ENCODE measurements around the gene MTHFD2. TPM values are rescaled to one million over a fixed set of nuclear protein-coding genes. Genes with fewer than 3 reads are reported as not detected.

MTHFD2 gene
- total and polyA plus RNA-seq, 2 donors (not counting 3 experiments of a cell fraction or from before 2014, with no cell fraction given) = 25.6 to 83.2 TPM

GRCh38 chr2:74191596-74192380 is 6.6 kb upstream of the MTHFD2 start:
- Histone ChIP-seq H3K4me1 (ENCODE audit: control insufficient read depth, extremely low read depth, insufficient read depth, low read length) (no peaks in the 10 kb centered on the region), H3K27ac (ENCODE audit: insufficient read depth, low read depth, low read length) (no peak overlapping the region), H4K20me1 (replicated peaks; ENCODE audit: control insufficient read depth, extremely low read depth, insufficient read depth, low read length) (no peaks in the 10 kb centered on the region), H3K9me1 (replicated peaks; ENCODE audit: control insufficient read depth, extremely low read depth, insufficient read depth, low read length) (no peaks in the 10 kb centered on the region), H3K79me2 (ENCODE audit: control insufficient read depth, insufficient read depth, low read length) (no peaks in the 10 kb centered on the region), H3K36me3 (ENCODE audit: control insufficient read depth in 2 of 2, extremely low read depth in 1 of 2, insufficient read depth in 2 of 2, low read length in 2 of 2) (no peaks in the 10 kb centered on the region), H3K4me2 (ENCODE audit: insufficient read depth, low read length) (no peak overlapping the region), H3K9me3 (replicated peaks; ENCODE audit: control insufficient read depth, insufficient read depth, low read length) (no peaks in the 10 kb centered on the region), H3K27me3 (ENCODE audit: control insufficient read depth in 2 of 2, insufficient read depth in 2 of 2, low read length in 2 of 2) (no peaks in the 10 kb centered on the region), H3K4me3 (replicated peaks in 1 of 3; ENCODE audit: insufficient read depth in 1 of 3, low read depth in 1 of 3, low read length in 3 of 3) (no peak overlapping the region), H3K9ac (replicated peaks; ENCODE audit: extremely low read depth, insufficient read depth, low read length) (no peak overlapping the region), H2AFZ (ENCODE audit: low read depth, low read length) (no peak overlapping the region)
- TF ChIP-seq GATA2 (IDR thresholded peaks at IDR 0.05; ENCODE audit: insufficient read depth, insufficient read length, low read depth, low read length) (no peak), POLR2AphosphoS5 (IDR thresholded peaks at IDR 0.05; ENCODE audit: insufficient read depth, low read depth, low read length) (no peak)
- dilution Hi-C loops (cut with MboI; ENCODE audit: extremely low pct_ligation_motif_present, low sequenced_read_pairs) (no loop called here), intact Hi-C loops (cut with micrococcal nuclease) (no loop called here)
- ChIA-PET CTCF (interaction anchor here (0.8 to 1.4 kb wide), 4 partner anchors 9 to 365 kb away, joined by 3 to 5 read pairs (median 4); no protein-coding TSS in a partner anchor), POLR2A (no interaction called here)
- no TSS peak for BruUV-seq (replicated peaks)
- DNase-seq (ENCODE audit: low read depth, low spot score) (no peak), FAIRE-seq (no peak)

GRCh38 chr2:74194799-74195198 is 3.6 kb upstream of the MTHFD2 start:
- dilution Hi-C loops (cut with MboI; ENCODE audit: extremely low pct_ligation_motif_present, low sequenced_read_pairs) (no loop called here), intact Hi-C loops (cut with micrococcal nuclease) (no loop called here)
- no peak overlapping the region for H3K27ac ChIP-seq (ENCODE audit: insufficient read depth, low read depth, low read length)
- no peaks in the 10 kb centered on the region for H3K9me1 ChIP-seq (replicated peaks; ENCODE audit: control insufficient read depth, extremely low read depth, insufficient read depth, low read length)
- no peak overlapping the region for H3K4me3 ChIP-seq (replicated peaks in 1 of 3; ENCODE audit: insufficient read depth in 1 of 3, low read depth in 1 of 3, low read length in 3 of 3)
- no peak overlapping the region for H3K9ac ChIP-seq (replicated peaks; ENCODE audit: extremely low read depth, insufficient read depth, low read length)
- ChIA-PET CTCF (no interaction called here), POLR2A (no interaction called here)
- no peak overlapping the region for H2AFZ ChIP-seq (ENCODE audit: low read depth, low read length)
- no TSS peak for BruUV-seq (replicated peaks)
- no peaks in the 10 kb centered on the region for H3K36me3 ChIP-seq (ENCODE audit: control insufficient read depth in 2 of 2, extremely low read depth in 1 of 2, insufficient read depth in 2 of 2, low read length in 2 of 2)
- TF ChIP-seq MYC (IDR thresholded peaks at IDR 0.05; ENCODE audit: low read depth, low read length) (no peak), POLR2AphosphoS5 (IDR thresholded peaks at IDR 0.05; ENCODE audit: insufficient read depth, low read depth, low read length) (no peak), POLR2A (IDR thresholded peaks at IDR 0.05; ENCODE audit: low read depth, low read length) (no peak), JUN (IDR thresholded peaks at IDR 0.05; ENCODE audit: borderline replicate concordance, insufficient read depth, insufficient read length, low read depth) (no peak), GATA2 (IDR thresholded peaks at IDR 0.05; ENCODE audit: insufficient read depth, insufficient read length, low read depth, low read length) (no peak), FOS (IDR thresholded peaks at IDR 0.05; ENCODE audit: borderline replicate concordance, insufficient read depth, low read length) (no peak), EZH2 (IDR thresholded peaks at IDR 0.05; ENCODE audit: borderline replicate concordance, low read depth, low read length, severe bottlenecking) (no peak), MAX (IDR thresholded peaks at IDR 0.05; ENCODE audit: insufficient read depth, insufficient read length) (no peak)
- TF ChIP-seq, protein P1, sequence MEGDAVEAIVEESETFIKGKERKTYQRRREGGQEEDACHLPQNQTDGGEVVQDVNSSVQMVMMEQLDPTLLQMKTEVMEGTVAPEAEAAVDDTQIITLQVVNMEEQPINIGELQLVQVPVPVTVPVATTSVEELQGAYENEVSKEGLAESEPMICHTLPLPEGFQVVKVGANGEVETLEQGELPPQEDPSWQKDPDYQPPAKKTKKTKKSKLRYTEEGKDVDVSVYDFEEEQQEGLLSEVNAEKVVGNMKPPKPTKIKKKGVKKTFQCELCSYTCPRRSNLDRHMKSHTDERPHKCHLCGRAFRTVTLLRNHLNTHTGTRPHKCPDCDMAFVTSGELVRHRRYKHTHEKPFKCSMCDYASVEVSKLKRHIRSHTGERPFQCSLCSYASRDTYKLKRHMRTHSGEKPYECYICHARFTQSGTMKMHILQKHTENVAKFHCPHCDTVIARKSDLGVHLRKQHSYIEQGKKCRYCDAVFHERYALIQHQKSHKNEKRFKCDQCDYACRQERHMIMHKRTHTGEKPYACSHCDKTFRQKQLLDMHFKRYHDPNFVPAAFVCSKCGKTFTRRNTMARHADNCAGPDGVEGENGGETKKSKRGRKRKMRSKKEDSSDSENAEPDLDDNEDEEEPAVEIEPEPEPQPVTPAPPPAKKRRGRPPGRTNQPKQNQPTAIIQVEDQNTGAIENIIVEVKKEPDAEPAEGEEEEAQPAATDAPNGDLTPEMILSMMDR (IDR thresholded peaks at IDR 0.05; ENCODE audit: extremely low read depth in 1 of 2, insufficient read depth in 1 of 2, low read depth in 1 of 2, low read length in 2 of 2) = no peak
- no peak for FAIRE-seq
- no peaks in the 10 kb centered on the region for H3K9me3 ChIP-seq (replicated peaks; ENCODE audit: control insufficient read depth, insufficient read depth, low read length)
- no peaks in the 10 kb centered on the region for H3K27me3 ChIP-seq (ENCODE audit: control insufficient read depth in 2 of 2, insufficient read depth in 2 of 2, low read length in 2 of 2)
- no peaks in the 10 kb centered on the region for H4K20me1 ChIP-seq (replicated peaks; ENCODE audit: control insufficient read depth, extremely low read depth, insufficient read depth, low read length)
- peaks cover 8% of the 10 kb centered on the region for H3K4me1 ChIP-seq (ENCODE audit: control insufficient read depth, extremely low read depth, insufficient read depth, low read length)
- H3K79me2 ChIP-seq (ENCODE audit: control insufficient read depth, insufficient read depth, low read length) = peaks cover 9% of the 10 kb centered on the region
- no peak for DNase-seq (ENCODE audit: low read depth, low spot score)
- H3K4me2 ChIP-seq (ENCODE audit: insufficient read depth, low read length) = no peak overlapping the region

All from endothelial cell of umbilical vein (primary cell).